Activated CD4-positive, alpha-beta T cell treated with anti-CD3 and anti-CD28 coated beads for 1 hour (primary cell): ENCODE measurements around the gene EMC8.

Source experiments
- DNase-seq: peaks from one replicate; pipeline ENCODE4 v3.0.0-alpha.2; 2020

EMC8 gene

DNA sequence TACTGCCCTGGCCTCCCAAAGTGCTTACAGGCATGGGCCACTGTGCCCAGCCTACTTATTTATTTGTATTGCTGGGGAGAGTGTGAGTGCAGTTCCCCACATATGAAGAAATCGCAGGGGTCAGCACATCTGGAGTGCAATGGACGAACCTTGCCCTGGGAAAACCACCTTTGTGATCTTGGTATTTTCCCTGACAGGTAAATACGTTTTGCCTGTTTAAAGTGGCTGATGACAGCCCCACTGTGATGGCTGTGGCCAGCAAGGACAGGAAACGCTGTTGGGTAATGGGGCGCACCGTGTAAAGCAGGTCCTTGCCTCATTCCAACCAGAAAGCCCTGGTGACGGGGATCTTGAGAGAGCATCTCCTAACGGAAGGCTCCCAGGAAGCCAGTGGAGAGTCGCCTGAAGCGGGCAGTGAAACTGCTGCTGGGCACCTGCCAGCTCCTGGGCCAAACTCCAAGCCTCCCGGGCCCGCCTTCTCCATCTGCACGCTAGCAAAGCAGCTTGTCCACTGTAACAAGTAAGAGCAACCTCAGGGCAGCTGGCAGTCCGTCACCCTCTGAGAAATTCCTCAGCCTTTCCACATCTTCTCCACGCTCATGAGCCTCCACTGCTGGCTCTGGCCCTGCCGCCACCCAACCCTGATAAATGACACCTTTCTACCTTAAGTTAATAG lies 17.5 kb downstream of the EMC8 start:
- no peak for DNase-seq

DNA sequence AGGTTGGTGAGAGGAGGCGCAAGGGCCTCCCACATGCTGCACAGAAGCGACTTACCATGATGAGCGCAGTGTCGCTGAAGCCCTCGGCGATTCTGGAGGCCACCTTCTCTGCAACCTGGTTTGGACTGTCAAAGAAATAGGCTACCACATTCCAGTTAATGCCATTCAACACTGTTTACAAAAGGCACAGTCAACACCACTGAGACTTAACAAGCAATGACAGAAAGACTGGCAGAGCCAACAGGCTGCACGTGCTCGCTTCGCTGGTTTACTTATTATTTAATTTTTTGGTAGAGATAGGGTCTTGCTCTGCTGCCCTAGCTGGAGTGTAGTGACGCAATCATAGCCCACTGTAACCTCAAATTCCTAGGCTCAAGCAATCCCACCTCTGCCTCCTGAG lies 18.2 kb downstream of the EMC8 start:
- no peak for DNase-seq

DNA sequence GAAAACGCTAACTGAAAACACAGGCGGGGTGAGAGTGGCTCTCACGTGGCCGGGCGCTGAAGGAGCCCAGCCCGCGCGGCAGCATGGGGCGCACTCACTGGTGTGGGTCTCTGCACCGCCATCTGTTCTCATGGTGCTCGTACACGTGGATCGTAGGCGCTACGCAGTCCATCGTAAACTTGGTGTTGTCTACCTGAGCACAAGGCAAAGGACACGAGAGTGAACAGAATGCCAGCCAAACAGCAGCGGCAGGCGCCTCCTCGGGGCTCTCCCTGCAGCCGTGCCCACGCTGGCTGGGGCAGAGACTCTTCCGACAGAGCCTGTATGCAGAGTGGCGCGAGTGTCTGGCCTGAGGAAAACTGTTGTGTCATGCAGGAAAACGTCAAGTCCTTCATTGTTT lies 19.1 kb downstream of the EMC8 start:
- DNase-seq: no peak

DNA sequence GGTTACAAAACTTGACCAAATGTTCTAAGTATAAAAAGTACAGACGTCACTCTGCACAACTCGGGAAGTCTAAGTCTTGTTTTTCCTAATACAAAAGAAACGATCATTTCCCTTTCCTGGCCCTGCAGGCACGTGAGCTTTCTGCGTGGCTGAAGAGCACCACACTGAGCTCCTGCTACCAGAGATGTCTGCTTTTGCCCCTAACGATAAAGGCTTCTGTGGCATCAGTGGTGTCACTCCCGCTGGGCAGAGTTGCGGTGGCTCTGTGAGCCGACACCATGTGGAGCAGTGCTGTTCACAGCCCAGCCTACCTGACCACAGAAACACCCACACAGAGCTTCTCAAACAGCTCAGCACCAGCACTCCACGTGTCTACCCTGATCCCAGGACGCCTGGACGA lies 20.5 kb downstream of the EMC8 start:
- DNase-seq: no peak

DNA sequence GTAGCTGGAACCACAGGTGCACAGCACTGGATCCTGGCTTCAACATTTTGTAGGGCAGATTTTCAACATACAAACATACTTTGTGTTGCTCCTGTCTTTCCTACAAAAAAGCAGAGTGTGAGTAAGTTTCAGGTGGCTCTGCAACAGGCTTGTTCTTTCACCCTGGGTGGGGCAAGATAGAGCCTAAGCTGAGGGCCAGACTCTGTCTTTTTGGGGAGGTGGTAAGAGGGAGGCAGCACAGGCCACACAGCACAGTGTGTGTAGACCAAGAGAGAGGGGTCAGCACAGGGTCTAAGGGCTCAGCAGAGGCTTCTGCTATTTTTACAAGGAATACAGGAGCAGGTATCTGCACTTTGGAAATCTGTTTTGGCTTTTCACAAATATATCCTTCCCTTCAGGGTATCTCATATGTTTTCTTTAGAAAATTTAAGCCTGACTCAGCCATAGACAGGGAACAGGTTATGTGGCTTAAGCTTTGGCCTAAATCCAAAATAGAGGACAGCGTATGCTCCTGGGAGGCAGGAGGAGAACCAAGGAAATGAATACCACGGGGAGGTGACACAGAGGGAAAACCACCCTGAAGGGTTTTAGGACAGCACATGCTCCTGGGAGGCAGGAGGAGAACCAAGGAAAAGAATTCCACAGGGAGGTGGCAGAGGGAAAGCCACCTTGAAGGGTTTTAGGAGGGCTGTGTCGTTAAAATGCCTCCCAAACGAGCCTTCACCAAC lies 21.6 kb downstream of the EMC8 start:
- no peak for DNase-seq

DNA sequence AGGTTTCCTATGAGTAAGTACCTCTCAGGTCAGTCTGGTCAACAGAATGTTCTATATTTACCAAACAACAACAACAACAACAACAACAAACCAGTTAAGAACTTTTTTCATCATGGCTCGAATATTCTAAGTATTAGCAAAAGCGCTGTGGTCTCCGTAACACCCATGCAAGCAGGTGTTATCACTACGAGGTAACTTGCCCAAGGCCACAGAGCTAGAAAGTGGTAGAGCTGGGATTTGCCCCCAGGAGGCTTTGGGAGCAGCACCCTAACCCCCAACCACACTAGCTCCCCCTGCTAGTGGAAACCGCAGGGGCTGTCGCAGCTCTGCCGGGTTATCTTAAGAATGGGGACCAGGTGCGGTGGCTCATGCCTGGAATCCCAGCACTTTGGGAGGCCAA lies 24.5 kb downstream of the EMC8 start:
- no peak for DNase-seq

DNA sequence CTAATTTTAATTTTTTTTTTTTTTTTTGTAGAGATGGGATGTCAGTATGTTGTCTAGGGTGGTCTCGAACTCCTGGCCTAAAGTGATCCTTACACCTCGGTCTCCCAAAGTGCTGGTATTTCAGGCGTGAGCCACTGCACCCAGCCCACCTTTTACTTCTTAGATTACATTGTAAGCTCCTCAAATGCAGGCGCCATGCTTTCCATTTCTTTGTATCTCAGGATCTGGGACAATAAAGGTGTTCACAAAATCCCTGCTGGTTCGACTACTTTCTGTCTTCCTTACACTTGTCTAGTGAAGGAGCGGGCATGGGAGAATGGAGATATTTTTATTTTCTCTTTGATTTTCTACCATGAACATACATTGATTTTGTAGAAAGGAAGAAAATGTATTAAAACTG lies 25.2 kb downstream of the EMC8 start:
- DNase-seq: no peak

DNA sequence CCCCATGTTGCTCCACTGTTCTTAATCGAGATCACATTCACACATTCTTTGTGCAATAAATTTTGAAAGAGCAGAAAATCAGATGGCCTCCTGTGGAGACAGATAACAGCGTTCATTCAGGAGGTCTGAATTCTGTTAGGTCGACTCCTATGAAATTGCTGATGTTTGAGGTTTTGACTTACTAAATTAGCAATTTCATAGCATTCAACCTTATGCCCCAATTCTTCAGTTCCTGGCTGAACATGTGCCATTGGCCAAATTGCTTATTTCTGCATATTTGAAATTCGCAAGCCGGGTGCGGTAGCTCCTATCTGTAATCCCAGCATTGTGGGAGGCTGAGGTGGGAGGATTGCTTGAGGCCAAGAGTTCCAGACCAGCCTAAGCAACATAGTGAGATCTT lies 26.3 kb downstream of the EMC8 start:
- DNase-seq: no peak

DNA sequence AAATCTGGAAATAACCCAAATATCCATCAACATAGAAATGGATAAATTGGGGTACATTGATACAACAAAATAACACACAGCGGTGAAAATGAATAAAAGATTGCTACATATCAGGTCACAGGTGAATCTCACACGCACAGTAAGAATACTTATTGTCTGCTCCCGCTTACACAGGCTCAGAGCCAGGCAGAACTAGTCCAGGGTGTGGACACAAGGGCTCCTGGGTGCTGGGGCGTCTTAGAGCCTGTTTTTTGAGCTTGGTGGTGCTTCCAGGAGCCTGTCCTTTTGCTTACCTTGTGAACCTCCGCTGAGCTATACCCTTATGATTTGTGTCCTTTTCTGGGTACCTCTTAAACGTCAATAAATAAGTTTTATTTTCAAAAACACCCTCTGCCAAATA lies 28.6 kb downstream of the EMC8 start:
- DNase-seq: no peak

DNA sequence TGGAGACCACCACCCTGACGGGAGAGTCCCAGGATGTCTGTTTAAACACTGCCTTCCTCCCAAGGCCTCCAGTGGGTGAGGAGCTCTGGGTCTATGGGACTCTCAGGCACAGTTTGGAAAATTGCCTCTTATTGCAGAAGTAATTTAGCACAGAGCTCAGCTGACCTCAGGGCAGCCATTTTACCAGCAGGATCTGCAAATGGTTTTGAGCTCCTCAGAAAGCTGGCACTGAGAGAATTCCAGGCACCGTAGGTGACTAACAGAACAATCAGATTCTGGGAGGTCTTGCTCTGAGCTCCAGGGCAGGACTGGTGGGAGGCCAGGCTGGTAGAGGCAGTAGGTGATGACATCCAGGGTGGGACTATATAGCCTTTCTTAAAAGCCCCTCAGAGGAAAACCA lies 31.1 kb downstream of the EMC8 start:
- no peak for DNase-seq

DNA sequence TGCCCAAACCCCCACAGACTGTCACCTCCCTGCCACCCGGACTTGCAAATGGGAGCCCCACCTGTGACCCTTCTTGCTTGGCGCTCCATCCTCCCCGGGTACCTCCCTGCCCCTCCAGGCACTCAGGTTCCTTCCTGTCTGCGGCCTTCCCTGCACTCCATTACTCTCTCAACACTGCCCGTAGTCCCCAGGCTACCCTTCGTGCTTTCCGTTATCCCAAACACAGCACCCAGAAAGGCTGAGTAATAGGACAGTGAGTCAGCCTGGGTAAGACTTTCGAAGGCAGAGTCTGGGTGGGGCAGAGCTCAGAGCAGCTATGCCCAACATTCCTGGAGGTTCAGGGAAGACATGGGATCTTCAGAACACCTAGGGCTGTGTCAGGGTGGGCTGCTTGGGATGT lies 31.8 kb downstream of the EMC8 start:
- DNase-seq: no peak

DNA sequence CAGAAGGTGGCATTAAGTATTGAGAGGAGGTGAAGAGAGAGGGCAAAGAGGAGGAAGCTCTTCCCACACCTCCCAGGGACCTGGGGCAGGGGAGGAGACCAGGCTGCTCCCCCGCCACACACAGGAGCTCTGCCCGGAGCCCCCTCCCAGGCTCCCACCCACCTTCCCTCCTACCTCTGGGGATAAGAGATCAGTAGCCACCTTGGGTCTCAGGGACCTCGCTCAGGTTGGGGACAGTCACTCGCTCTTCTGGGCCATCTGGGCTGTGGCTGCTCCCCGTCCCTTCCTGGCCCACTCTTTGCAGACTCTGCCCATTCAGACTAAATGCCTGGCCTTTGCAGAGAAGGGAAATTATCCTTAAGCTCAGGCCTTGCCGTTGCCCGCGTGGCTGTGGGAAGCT lies 33.6 kb downstream of the EMC8 start:
- no peak for DNase-seq

DNA sequence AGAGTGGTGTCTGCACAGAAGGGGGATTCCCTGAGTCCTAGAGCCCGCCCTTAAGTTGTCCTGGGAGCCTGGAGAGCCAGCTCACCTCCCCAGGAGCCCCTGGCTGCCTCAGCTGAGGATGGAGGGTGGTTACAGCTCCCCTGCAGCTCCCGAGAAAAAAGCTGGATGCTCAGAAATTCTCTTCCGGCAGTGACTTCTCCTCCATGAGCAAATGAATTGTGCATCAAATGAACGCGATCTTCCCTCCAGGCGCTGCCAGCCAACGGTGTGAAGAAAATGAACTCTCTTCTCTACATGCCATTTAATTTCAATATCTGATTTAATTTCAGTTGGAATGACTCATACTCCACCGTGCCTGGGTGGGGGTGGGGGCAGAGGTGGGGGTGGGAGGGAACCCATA lies 34.1 kb downstream of the EMC8 start:
- DNase-seq: no peak

DNA sequence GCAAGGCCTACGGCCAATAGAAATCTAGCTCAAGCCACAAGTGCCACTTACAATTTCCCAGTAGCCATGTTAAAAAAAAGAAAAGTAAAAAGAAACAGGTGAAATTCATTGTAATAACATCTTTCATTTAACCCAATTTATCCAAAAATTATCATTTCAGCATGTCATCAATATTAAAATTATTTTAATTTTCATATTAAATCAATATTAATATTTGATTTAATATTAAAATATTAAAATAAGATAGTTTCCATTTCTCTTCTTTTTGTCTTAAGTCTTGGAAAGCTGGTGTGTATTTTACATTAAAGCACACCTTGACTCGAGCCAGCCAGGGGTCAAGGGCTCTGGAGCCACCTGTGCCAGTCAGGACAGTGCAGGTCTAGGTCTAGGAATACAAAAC lies 35.7 kb downstream of the EMC8 start:
- DNase-seq: no peak

DNA sequence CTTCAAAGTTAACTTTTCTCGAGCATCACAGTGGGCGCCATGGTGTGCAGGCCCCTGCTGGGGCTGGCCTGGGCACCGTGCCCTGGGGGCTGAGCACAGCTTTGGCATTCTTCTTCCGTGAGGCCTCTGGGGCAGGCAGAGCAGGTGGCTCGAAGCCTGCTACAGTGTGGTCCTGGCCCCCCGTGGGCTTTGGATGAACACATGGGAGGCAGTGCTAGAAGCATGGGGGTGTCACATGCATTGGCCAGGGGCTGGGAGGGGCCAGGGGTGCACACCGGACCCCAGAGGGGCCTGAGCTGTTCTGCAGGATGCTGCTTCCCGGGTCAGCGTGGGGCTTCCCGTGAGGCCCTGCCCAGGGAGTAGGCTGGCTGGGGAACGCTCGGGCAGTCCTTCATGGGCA lies 36.4 kb downstream of the EMC8 start:
- no peak for DNase-seq

DNA sequence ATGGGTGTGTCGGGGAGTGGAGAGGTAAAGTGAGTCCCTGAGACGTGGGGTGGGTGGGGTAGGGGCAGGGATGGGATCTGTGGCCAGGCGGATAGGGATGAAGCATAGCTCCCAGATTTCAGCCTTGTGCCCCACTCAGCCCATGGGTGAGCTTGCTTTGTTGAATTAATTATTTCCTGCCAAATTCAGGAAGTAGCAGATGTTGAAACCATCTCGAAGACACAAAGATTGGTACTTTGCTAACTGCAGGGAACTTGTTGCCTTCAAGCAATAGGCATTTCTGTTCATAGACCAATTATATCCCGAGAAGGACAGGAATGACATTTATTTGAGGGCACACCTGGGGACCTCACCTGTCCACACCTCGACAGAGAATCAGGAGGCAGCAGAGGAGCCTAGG lies 37.5 kb downstream of the EMC8 start:
- no peak for DNase-seq

DNA sequence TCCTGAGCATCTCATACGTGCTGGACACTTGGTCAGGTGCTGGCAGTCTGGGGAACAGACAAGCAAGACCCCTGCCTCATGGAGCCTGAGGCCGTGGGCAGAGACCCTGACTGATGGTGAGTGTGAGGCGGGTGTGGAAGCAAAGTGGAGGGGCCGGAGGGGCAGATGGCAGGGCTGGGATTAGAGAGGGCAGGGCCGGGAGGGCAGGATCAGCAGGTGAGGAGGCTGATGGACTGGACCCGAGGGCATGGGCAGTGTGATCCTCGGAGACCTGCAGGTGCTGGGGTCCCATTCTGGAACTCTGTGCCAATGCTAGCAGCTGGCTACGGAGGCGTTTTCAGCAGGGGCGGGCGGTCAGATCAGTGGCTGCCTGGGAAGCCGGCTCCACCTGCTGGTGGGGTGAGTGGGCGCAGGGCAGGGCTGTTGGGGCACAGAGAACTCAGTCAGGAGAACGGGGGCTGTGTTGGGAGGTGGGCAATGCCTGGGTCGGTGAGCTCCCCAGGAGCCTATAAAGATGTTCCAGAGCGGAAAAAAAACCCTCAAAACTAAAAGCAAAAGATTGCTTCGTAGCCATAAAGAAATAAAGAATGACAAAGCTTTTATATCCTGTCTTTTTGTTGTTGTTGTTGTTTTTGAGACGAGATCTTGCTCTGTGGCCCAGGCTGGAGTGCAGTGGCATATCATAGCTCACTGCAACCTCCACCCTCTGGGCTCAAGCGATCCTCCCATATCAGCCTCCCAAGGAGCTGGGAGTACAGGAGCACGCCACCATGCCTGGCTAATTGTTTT lies 39.5 kb downstream of the EMC8 start:
- no peak for DNase-seq

DNA sequence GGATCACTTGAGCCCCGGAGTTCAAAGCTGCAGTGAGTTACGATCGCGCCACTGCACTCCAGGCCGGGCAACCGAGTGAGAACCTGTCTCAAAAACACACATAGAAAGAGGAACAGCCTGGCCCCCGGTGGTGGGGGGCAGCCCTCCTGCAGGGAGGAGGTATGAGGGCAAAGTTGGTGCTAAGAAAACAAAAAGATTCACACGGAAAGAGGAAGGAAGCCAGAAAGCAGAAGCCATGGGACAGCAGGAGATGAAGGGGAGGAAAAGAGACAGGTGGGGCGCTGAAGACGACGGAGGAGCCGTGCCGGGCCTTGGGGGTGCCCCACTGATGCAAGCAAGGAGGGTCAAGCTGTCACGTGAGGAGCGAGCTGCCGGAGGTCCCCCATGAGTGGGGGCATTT lies 40.2 kb downstream of the EMC8 start:
- no peak for DNase-seq

DNA sequence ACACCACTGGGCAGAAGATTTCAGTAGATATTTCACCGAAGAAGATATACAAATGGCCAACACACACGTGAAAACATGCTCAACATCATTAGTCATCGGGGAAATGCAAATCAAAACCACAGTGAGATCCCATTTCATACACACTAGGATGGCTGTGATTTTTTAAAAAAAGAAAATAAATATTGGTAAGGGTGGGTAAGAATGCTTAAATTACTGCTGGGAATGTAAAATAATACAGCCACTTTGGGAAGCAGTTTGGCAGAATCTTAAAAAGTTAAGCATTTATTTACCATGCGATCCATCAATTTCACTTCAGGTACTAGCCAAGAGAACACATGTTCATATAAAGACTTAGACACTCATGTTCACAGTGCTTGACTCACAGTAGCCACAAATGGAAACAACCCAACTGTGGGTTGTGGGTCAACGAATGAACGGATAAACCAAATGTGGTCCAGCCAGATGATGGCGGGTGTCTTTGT lies 42.0 kb downstream of the EMC8 start:
- DNase-seq: no peak

DNA sequence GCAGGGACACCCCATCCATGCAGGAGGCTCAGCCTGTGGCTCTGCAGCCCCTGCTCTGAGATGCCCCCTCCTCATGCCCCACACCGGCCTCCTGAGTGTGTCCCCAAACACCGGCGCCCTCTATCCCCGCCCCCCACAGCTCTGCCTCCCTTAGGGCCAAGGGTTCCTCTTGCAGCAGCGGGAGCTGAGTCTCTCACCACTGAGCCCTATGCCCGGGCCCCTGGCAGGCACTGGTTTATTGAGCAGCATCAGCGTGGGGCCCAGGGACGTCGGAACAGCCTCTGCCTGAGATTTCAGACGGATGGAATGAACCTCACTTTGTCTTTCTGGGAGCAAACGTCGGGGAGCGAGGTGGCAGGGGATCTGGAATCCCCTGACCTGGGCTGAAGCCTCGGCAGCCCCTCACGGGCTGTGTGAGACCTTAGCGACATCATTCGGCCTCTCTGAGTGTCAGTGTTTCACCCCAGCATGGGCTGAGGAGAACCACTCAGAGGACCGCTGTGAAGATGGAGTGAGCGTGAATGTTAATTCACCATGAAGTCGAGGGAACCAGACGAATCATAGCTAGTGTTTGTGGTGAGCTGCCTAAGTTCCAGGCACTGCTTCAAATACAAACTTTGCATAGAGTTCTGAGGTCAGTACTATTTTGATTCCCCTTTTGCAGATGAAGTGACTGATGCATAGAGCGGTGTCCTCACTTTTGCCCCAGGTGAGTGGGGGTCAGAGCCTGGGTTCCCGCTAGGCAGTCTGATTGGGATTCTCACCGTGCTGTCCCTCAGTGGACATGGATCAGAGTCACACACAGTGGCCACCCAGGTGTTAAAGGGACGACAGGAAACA lies 43.2 kb downstream of the EMC8 start:
- DNase-seq: no peak

DNA sequence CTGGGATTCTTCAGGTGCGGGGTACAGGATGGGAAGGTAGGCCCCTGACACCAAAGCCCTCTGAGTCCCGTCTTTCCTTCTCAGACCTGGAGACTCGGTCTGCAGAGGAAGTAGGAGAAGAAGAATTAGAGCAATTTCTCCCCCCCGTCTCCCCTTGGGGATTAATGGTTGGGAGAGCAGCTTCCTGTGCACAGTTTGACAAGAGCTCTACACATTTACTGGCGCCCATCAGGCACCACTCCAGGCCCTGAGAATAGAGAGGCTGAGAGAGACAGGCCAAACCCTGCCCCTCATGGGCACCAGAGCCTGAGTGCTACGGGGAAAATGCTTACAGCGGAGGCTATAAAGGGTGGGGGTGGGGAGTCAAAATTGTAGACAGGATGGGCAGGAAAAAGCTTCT lies 44.9 kb downstream of the EMC8 start:
- no peak for DNase-seq

DNA sequence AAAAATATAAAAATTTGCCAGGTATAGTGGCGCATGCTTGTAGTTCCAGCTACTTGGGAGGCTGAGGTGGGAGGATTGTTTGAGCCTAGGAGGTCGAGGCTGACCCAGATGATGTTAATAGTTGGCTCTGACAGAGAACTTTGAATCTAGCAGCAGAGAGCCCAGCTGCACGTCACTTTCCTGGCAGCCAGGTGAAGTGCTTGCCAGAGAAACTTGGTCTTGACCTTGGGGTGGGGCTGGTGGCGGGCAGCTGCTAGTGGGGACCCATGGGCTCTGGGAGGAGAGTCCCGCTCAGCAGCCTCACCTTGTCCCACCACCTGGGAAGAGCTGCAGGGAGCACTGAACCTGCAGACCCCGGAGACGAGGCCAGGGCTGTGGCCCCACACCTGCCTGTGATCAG lies 45.4 kb downstream of the EMC8 start:
- DNase-seq: no peak

DNA sequence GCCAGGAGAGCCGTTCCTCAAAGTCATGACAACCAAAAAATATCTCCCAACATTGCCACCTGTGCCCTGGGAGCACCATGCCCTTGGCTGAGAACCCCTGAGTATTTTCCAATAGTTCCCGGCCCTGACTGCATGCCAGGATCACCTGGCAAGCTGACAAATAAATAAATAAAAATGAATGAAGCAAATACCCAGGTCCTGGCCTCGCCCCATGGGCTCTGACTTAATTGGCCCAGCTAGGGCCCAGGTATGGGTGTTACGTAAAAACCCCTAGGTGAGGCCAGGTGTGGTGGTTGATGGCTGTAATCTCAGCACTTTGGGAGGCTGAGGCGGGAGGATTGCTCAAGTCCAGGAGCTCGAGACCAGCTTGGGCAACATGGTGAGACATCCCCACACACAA lies 45.8 kb downstream of the EMC8 start:
- DNase-seq: no peak
